HG03103 (cell line): Measurements from ENCODE around the gene TOP1.
A peak's percentile ranks its signal among the peaks of the same experiment; 100 is the strongest.

Experiments used
- ATAC-seq: cut with Tn5 transposase; IDR thresholded peaks from one replicate; pipeline ENCODE4 v1.9.1; 2021; ENCODE audit warnings: low read depth; ENCODE audit not compliant: unreplicated experiment

The TOP1 gene

DNA sequence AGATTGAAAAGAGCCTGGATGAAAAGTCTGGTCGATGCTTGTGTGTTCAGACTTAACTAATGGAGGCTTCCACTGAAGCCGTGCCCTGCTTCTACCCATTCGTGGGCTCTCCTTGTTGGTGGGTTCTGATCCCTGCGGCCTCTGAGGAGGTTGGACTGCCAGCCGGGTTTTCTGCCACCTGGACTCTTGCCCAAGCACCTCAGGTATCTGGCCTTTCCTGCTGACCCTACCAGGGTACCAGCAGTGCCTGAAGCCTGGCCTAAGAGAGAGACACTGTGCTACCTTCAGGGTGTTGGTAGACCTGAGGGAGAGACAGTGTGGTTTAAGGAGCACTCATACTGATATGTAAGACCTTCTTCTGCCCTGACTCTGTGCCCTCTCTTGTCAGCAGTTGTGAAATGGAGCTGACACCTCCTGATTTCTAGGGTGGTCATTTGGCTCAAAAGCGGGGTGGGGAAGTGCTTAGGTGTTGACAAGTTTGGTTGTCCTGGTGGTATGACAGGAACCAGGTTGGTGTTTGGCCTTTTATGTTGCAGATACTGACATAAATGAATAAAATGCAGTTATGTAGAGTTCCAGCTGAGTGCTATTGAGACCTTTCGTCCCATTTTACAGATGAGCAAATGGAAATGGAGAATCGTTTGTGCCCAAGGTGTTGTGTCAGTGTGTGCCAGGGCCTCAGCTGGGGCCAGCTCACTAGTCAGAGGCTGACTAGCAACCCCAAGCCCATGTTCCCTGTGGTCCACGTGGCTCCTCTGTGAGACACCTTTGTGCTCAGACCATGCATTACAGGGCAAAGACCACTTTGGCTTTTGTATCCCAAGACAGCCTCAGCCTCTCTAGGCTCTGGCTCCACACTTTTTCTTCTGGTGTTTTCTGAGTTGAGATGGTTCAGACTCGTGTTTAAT is 111.9 kb downstream of the TOP1 start:
- ATAC-seq, result no peak

DNA sequence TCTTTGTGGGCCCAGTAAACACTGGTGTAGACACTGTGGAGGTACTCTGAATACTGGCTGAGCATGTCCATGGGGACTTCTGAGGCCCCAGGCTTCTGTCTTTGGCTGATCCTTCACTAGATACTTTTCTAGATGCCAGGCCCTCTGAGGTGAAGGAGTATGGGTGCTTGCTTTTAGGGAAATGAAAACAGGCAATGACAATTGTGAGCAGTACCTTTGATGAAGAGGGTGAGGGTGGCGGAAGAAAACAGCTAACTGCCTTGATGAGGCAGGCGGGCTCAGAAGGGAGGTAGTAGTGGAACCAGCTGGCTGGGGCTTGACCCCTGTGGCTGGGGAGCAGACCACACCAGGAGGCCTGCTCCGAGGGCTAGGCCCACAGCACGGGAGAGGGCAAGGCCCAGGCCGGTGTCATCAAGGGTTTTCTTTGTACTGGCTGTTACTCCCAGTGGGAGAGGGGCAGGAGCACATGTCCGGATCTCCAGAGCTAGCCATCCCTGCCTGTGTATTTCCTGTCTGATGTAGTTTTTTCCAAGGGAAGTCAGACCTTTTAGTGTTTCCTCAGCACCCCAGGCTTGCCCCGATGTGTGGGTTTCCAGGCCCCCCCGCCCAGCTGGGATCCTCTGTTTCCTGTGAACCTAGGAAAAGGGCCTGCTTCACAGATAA is 112.7 kb downstream of the TOP1 start:
- no peak for ATAC-seq

DNA sequence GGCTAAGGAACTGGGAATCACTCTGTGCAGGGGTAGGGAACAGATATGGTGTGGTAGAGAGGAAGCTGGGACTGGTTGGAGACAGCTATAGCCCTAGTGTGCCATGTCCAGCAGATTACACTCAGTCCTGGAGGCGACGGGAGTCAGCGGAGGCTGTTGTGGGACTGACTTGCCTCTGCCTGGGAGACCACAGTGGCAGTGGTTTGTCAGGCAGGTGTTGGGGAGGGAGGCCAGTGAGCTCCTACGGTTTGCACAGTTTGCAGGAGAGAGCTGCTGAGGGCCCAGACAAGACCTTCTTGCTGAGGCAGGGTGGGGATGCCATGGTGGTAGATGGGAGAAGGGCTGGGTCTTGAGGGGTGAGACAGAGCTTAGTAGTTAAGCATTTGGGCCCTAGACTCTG is 113.6 kb downstream of the TOP1 start:
- ATAC-seq, result no peak

DNA sequence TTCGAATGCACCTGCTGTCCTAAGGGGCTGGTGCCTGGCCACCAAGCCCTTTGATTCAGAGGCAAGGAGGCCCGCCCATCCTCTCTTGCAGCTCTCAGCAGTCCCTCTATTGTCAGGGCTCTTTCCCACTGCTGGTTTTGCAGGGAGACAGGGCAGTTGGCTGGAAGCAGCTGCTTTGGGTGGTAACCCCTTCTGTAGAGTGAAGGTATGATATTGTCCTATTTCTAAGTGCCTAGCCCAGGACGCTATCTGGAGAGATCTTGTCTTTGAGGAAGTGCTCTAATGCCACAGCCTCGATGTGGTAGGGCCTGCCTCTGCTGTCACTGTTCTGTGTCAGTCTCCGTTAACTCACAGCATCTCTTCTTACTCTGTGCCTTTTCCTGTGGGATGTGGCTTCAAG is 114.3 kb downstream of the TOP1 start:
- ATAC-seq, result peak; percentile 45

DNA sequence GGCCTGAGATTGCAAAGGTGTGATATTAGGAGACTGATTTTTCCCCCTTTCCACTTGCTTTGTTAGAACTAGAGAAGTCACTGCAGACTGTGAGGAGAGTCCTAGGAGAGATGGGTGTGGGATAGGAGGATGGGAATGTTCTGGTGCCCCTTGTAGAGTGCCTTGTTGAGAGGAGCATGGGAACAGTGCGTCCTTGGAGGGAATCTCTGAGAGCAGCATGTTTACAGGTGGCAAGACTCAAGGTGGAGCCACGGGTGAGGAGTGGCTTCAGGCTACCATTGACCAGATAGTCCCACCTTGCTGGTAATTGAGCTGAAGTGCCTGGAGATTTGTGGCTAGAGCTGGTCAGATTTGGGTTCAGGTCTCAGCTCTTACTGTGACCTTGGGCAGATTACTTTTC is 114.7 kb downstream of the TOP1 start:
- ATAC-seq, result no peak

DNA sequence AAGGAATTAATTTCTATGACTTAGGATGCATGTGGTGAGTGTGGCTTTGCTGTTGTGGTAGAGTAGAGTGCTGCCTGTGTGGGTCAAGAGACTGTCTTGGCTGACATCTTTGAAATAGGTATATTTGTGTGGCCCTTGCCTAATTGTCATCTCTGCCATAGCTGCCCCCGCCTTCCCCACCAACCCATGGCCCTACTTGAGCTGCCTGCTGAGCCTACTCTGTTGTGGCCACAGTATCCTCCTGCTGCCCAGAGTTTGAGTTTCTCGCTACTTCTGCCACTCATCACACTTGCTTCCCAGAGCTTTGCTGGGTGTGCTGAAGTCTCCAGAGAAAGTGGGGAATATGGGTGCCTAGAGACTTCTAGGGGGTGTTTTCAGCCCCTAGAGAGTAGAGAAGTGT is 116.7 kb downstream of the TOP1 start:
- no peak for ATAC-seq

DNA sequence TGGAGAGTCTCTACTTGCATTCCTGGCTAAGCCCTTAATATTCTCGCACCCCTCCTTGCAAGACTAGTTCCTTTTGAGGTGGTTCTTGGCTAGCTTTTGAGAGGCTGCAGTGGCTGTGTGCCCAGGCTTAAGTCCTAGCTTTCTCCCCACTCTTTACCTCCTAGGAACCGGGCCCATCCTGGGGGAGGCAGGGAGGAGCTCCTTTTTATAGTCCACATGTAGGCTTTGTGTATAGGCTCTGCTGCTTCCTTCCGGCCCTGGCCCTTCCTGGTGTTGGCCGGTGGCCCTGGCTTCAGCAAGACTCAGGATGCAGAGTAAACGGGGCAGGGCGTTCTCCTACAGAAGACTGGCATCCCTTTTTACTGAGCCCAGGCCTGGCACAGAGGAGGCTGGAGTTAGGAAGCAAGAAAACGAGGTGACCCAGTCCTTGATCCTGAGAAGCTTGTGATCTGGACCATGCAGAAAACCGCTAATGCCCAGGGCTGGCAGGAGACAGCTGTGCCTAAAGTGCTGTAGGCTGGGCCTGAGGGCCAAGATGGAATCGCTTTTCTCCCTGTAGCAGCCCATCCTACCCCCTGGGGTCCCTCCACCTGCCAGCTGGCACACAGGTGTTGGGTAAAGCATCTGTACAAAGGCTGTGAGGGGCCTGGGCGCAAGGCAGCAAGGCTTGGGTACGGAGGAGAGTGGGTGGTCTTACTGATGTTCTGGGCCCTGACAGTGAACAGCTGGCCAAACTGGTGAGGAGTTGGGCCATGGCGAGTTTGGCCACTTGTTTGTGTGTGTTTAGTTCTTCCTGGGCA is 117.4 kb downstream of the TOP1 start:
- ATAC-seq, result no peak

DNA sequence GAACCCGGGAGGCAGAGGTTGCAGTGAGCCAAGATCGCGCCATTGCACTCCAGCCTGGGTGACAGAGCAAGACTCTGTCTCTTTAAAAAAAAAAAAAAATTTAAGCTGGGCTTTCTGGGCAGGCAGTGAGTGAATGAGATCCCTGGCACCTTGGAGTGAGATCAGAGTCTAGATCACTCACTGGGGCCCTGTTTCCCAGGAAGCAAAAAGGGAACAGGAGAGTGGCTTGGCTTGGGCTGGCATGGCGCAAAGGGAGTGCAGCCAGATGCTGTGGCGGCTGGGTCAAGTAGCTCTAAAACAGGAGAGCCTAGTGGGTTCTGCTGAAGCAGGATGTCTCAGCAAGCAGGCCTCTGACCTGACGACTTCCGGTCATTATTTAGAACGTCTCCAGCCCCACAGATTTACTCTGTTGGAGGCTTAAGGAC is 119.2 kb downstream of the TOP1 start:
- no peak for ATAC-seq

DNA sequence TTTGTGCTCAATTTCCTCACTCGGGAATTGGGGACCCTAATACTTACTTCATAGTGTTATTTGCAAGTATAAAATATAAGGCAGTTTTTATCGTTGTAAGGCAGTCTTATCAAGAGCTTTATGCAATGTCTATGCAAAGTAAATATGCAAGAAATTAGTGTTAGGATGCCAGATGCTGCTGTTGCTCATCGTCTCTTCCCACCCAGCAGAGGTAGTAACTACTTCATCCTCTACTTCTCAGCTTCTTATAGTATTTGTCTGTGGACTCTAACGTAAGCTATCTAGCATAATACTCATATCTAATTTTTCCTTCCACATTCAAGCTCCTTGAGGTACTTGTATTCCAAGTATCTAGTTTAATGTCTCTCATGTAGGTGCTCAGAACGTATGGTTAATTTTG is 120.3 kb downstream of the TOP1 start:
- ATAC-seq, result no peak

DNA sequence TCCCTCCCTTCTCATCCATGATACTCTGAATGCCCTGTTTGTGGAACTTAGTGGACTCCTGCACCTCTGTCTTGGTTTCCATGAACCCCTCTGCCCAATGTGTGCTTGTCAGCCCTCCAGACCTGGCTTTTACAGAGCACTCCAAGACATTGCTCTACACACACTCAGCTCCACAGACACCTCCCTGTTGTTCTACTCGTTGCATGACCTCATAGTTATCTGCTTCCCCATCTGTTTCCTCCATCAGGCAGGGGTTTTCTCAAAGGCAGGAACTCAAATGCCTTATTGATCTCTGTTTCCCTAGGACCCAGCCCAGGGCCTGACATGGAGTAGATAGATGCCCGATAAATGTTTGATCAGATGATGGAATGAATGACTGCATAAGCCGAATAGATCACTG is 122.0 kb downstream of the TOP1 start:
- no peak for ATAC-seq

DNA sequence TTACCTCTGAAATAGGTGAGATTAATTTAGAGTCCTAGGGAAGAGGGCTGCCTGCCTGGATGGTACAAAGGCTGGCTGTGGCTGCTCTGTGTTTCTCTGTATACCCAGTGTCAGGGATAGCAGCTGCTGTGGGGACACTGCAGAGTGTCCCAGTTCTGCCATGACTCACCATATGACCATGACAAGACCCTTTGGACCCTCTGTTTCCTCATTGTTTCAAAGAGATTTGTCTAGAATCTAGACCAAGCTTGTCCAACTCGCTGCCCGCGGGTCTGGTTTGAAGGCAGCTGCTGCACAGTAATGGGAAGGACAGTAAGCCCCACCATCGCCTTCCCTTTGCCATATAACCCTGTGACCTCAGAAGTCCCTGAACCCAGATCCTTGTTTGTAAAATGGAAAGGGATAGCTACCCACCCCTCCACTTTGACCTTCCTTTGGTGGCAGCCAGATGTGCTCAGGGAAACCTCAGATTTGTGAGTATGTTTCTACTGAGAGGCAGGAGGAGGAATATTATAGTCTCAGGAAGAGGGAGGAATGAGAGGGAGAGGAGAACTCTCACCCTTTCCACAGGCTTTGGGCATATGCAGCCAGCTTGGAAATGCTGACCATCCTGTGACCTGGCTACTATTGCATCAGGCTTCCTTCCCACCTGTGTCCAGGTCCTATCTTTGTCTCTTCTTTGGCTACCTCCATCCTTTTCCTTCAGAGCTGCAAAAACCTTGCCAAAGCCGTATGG is 122.7 kb downstream of the TOP1 start:
- no peak for ATAC-seq

DNA sequence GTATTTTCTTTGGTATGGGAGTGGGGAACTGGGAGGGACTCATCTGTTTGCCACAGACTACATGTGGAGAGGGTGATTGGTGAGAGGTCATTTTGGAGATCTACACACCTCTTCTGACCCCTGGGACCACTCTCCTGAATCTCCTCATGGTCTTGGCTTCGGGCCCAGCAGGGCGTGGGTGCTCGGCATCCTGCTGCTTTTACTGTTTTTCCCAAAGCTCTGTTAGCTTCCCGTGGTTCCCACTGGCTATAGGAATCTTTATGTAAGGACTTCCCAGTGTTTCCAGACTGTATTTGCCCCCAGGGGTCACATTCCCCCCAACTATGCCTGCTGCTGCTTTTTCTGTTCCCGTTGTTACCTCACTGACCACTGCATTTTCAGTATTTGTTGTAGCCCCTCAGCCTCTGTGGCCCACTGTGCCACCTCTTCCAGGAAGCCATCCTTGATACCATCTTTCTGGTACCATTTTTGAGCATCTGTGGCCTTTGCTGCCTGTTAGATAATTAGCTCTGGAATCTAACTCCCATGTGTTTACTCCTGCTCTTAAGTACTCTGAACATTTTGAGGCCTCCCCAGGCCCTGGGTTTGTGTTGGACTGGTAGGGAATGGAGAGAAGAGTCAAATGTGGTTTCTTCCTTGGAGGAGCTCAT is 123.6 kb downstream of the TOP1 start:
- no peak for ATAC-seq

DNA sequence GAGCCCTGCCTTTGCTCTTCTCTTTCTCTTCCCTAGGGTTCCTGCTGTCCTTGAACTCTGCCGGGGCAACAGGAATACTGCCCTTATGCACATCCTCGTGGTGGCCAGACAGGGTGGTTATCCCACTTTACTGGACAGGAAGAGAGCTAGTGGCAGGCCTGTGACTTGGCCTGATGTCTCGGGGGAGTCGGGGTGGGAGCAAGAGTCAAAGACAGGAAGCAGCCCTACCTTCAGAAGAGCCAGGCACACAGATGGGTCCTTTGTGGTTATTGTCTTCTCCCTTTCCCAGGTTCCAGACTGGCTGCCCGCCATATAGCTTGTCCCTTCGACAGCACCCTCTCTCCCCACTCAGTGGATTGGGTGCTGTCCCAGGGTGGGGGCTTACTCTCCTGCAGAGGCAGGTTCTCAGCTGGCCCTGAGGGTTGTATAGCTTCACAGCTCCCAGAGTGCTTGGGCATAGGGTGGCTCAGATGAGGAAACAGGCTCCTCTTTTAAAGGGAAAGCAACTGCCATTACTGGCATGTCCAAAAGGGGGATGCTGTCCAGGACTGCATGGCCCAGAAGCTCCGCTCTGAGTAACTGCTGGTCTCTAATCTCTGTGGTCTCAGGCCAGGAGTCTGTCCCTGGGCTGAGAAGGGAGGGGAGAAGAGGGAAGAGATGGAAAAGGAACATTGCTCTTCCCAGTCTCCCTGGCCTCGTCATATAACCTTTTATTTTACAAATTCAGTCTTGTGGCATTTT is 126.0 kb downstream of the TOP1 start:
- ATAC-seq, result no peak

DNA sequence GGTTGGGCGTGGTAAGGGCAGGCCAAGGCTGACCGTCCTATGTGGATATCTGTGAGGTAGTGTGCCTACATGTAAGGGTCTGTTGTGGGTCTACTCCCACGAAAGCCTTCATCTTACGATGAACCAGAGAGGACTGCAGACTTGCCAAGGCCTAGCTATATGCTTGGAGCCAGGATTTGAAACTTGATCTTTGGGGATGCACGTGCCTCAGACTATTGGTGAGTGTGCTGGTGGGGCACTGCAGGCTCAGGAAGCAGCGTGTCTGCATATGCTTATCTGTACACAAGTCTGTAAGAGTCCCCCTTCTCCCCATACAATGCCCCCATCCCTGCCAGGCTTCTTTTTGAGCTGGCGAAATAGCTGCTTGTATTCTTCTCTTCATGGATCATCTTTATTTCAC is 126.6 kb downstream of the TOP1 start:
- ATAC-seq, result no peak

DNA sequence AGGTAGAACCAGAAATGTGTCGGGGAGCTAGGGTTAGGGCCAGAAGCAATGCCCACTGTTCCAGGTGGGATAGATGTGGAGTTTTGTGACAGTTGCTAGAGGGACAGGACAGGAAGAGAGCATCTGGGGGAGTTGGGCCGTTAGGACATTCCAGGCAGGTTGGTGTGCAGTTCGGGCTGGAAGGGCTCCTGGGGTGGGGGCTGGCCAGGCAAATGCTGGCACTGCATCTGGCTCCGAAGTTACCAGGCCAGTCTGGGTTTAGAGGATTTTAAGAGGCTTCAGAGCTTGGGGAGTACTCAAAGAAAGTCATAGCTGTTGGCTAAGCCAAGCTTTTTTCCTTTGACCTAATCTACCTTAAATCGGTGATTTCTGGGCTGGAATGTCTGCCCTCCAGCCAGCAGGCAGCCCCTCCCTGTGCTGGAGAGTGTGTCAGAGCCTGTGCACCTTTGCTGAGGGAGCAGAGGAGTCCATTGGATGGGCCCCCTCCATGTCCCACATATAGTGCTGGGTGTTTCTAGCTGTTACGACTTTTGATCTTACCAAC is 129.5 kb downstream of the TOP1 start:
- no peak for ATAC-seq

DNA sequence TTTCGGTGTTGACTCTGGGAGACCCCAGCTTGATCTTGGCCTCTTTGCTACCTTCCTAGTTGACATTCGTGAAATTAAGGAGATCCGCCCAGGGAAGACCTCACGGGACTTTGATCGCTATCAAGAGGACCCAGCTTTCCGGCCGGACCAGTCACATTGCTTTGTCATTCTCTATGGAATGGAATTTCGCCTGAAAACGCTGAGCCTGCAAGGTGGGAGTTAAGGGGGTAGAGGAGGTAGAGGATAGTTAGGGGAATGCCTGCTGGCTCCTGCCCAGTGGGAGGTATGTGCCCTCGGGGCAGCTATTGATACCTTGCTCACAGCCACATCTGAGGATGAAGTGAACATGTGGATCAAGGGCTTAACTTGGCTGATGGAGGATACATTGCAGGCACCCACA is 130.9 kb downstream of the TOP1 start:
- no peak for ATAC-seq

DNA sequence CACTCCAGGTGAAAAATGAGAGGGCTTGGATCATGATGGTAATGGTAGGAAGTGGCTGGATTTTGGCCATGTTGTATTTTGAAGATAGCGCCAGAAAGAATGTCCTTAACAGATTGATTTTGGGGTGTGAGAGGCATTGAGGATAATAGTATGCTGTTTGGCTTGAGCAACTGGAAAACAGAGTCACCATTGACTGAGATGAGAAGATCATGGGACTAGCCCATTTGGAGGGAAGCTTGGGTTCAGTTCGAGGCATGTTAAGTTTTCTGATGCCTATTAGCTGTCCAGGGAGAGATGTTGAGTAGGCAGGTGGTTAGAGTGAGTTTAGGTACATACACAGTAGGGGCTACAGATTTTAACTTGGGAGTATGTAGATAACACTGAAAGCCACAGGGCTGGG is 132.1 kb downstream of the TOP1 start:
- ATAC-seq, result no peak

DNA sequence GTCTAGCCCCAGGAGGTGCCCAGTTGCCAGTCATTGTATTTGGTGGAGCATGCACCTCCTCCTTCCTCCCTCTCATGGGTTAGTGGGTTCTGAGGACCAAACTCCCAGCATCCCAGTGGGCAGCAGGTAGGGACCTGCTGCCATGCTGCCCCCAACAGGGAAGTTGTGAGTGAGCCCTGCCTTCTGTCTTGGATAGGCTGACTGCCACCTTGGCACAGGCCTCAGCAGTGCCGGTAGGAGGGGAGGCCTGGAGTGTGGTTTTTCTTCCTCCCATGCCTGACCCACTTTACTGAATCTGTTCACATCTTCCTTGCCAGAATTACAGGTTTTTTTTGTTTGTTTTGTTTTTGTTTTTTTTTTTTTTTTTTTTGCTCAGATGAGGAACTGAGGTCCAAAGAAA is 133.3 kb downstream of the TOP1 start:
- ATAC-seq, result no peak

DNA sequence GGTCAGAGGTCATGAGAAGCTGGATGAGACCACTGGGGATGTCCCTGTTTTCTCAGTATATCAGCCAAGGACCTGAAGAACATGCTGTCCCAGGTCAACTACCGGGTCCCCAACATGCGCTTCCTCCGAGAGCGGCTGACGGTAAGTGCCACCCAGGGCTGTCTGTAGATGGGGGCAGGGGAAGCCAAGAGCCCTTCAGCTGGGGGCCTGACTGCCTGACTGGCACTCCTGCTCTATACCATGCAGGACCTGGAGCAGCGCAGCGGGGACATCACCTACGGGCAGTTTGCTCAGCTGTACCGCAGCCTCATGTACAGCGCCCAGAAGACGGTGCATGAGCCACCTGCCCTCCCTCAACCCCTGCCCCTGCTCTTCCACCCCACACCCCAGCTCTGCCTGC is 133.8 kb downstream of the TOP1 start:
- no peak for ATAC-seq
